ENCODE results near the gene KRTAP10-4. TPM values are rescaled to one million over a fixed set of nuclear protein-coding genes. Genes with fewer than 3 reads are reported as not detected.
A peak's percentile ranks its signal among the peaks of the same experiment; 100 is the strongest.
"Not testable (repeated sequence)": the region's sequence is repeated elsewhere in the genome, so short reads cannot be mapped to it uniquely, and the experiment has no call there.

Gene KRTAP10-4
- total RNA-seq, 1 donor from 2014 or later: not detected

GRCh38 chr21:44571844-44572782, 1.4 kb upstream of the KRTAP10-4 start:
- intact Hi-C loops (cut with DNase I): no loop called here
- ATAC-seq (ENCODE audit: poor library complexity) (no peak), DNase-seq (no peak)

GRCh38 chr21:44572959-44573583, 458 bp upstream of the KRTAP10-4 start:
- intact Hi-C loops (cut with DNase I): no loop called here
- no peak for ATAC-seq (ENCODE audit: poor library complexity)
- DNase-seq: no peak

- intact Hi-C loops (cut with DNase I): no loop called here
- ATAC-seq (ENCODE audit: poor library complexity) (no peak), DNase-seq (no peak)
Observed at GRCh38 chr21:44574457-44575306, 1.2 kb downstream of the KRTAP10-4 start.

- ATAC-seq (ENCODE audit: poor library complexity): no peak
- intact Hi-C loops (cut with DNase I): no loop called here
- no peak for DNase-seq
Observed at GRCh38 chr21:44575307-44576024, 1.9 kb downstream of the KRTAP10-4 start.

- ATAC-seq (ENCODE audit: poor library complexity) (no peak), DNase-seq (no peak)
- intact Hi-C loops (cut with DNase I): no loop called here
Observed at GRCh38 chr21:44576025-44576420, 2.5 kb downstream of the KRTAP10-4 start.

GRCh38 chr21:44578371-44579055, 5.0 kb downstream of the KRTAP10-4 start:
- ATAC-seq (ENCODE audit: poor library complexity): no peak

GRCh38 chr21:44579056-44579832, 5.7 kb downstream of the KRTAP10-4 start:
- intact Hi-C loops (cut with DNase I): no loop called here
- DNase-seq (no peak), ATAC-seq (ENCODE audit: poor library complexity) (no peak)

More at GRCh38 chr21:44578371-44579055, 5.0 kb downstream of the KRTAP10-4 start:
- no peak for DNase-seq
- intact Hi-C loops (cut with DNase I): no loop called here

- intact Hi-C loops (cut with DNase I): no loop called here
- ATAC-seq (ENCODE audit: poor library complexity) (no peak), DNase-seq (no peak)
Observed at GRCh38 chr21:44579833-44580144, 6.3 kb downstream of the KRTAP10-4 start.

- DNase-seq; intact Hi-C loops (cut with DNase I): not testable (repeated sequence)
- peak; percentile 22 for ATAC-seq (ENCODE audit: poor library complexity)
Observed at GRCh38 chr21:44580231-44580821, 6.8 kb downstream of the KRTAP10-4 start, which contains the start of gene KRTAP10-5. Gene KRTAP10-5 (minus strand): TSS chr21:44580604. CDS start chr21:44580578, 26 bp downstream.

GRCh38 chr21:44581158-44581557, 7.6 kb downstream of the KRTAP10-4 start:
- ATAC-seq (ENCODE audit: poor library complexity): no peak
- DNase-seq: no peak
- intact Hi-C loops (cut with DNase I): no loop called here

- intact Hi-C loops (cut with DNase I): no loop called here
- no peak for DNase-seq
- ATAC-seq (ENCODE audit: poor library complexity): no peak
Observed at GRCh38 chr21:44582055-44582454, 8.5 kb downstream of the KRTAP10-4 start.

GRCh38 chr21:44583089-44583799, 9.7 kb downstream of the KRTAP10-4 start:
- no peak for DNase-seq
- intact Hi-C loops (cut with DNase I): no loop called here
- peak; percentile 57 for ATAC-seq (ENCODE audit: poor library complexity)

- intact Hi-C loops (cut with DNase I): no loop called here
- DNase-seq (no peak), ATAC-seq (ENCODE audit: poor library complexity) (no peak)
Observed at GRCh38 chr21:44583800-44584147, 10.2 kb downstream of the KRTAP10-4 start.

- intact Hi-C loops (cut with DNase I): no loop called here
- DNase-seq (no peak), ATAC-seq (ENCODE audit: poor library complexity) (no peak)
Observed at GRCh38 chr21:44585892-44586291, 12.4 kb downstream of the KRTAP10-4 start.

- DNase-seq (no peak), ATAC-seq (ENCODE audit: poor library complexity) (no peak)
- intact Hi-C loops (cut with DNase I): no loop called here
Observed at GRCh38 chr21:44589094-44589493, 15.6 kb downstream of the KRTAP10-4 start.

GRCh38 chr21:44589586-44590305, 16.2 kb downstream of the KRTAP10-4 start:
- DNase-seq (no peak), ATAC-seq (ENCODE audit: poor library complexity) (no peak)
- intact Hi-C loops (cut with DNase I): no loop called here
